HG02678 (cell line): ENCODE data around the gene PLD5.
"Not testable (repeated sequence)": the region's sequence is repeated elsewhere in the genome, so short reads cannot be mapped to it uniquely, and the experiment has no call there.

Experiments
- ATAC-seq: cut with Tn5 transposase; IDR thresholded peaks from one replicate; pipeline ENCODE4 v1.9.1; 2021; ENCODE audit warnings: mild to moderate bottlenecking, moderate library complexity; ENCODE audit not compliant: unreplicated experiment

PLD5 gene

DNA sequence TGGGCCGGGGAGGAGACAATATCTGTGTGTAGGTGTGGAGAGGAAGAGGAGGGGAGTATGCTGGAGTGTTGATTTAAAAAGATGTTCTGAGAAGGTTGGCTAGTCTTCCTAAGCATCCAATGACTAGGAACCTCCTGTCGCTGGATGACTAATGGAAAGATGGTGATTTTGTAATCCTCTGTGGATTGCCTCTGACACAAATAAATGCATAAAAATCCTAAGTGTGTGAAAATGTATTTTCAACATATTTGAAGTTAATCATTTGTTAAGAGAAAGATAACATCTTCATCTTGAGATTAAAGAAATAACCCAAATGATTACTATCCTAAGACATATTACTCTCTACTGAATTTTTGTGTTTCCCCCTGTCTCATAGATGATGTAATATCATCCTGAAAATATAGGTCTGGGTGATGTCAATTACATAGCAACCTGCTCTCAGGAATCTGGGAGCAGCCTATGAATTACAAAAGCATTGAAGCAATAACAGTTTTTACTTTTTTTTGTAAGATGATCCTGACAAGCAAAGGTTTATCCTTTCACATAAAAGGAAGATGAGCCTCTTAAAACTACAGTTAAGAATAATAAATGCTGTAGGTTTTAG is 305.1 kb downstream of the PLD5 start:
- ATAC-seq = no peak

DNA sequence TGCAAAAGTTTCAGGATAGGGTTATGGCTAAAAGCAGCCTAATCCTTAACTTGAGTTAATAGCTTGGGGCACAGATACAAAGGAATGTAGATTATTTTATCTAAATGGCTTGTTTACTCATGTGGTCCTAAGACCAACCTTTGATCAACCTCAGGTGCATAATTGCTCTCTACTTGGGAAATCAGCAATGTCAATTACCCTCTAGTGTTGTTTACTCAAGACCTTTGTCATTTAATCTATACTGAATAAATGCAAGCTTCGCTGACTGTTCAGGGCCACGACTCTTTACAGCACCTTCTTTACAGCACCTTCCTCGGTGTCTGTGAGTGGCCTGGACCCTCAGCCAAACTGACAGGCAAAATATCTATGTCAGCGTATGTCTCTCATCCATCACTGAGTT is 308.1 kb downstream of the PLD5 start:
- no peak for ATAC-seq

DNA sequence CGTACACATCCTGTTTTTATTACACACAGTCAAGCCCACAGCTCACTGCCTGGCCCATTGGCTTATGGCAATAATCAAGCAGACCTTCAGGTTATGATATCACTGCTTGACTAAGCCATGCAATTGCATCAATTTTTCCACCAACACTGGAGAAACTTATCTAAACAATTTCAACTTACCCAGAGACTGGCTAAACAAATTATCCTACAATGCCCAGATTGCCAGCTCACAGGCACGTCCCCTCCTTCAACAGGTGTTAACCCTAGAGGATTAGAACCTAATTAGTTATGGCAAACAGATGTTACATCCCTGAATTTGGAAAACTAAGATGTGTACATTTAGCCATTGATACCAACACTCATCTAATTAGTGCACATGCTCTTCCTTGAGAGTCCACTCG is 310.0 kb downstream of the PLD5 start:
- not testable (repeated sequence) for ATAC-seq

DNA sequence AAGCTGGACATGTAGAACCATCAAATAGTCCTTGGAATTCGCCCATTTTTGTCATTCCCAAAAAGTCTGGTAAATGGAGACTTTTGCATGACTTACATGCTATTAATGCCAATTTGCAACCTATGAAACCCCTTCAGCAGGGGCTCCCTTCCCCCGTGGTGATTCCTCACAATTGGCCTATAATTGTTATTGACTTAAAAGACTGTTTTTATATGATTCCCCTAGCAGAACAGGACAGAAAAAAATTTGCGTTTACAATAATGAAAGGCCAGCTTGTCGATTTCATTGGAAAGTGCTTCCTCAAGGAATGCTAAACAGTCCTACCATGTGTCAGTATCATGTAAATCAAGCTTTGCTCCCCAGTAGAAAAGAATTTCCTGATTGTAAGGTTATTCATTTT is 311.5 kb downstream of the PLD5 start:
- ATAC-seq = not testable (repeated sequence)

DNA sequence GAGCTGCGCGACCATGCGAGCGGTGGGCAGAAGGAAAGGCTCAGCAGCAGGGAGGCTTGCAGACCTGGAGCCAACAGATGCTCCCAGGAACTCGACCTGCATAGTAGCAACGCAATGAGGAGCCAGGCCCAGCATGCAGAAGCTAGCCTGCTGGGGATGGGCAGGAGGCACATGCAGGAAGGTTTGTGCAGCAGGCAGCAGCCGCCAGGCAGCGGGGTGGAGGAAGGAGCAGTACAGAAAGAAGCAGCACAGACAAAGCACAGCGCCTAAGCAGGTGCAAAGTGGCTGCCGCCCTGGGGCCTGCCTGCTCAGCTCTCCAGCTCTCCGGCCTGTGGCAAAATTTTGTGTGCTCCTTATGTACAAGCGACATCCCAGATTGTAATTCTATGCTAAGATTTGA is 312.1 kb downstream of the PLD5 start:
- ATAC-seq = no peak

DNA sequence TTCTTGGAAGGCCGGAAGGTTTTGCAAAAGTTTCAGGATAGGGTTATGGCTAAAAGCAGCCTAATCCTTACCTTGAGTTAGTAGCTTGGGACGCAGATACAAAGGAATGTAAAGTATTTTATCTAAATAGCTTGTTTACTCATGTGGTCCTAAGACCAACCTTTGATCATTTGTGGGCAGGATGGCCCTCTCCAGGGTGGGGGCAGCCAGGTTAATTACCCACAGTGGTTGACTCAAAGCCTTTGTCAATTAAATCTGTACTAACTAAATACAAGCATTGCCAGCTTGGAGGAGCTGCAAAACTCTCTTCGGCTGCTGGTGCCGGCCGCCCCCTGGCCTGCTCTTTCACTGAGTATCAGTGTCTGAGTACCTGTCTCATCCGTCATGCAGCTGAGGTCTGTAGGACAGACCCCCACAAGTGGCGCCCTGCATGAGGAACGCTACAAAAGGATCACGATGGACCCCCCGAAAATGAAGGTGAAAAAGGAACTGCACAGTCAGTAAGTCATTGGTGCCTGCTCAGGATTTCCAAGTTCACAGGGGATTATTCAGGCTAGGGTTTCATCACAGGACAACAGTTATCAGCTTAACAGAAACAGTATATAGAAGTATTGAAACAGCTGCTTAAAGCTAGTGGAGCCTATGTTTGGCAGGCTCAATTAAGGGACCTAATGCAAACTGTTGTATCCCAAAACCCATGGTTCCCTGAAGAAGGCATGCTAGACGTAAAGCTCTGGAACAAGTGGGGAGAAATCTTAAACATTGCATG is 313.1 kb downstream of the PLD5 start:
- no peak for ATAC-seq

DNA sequence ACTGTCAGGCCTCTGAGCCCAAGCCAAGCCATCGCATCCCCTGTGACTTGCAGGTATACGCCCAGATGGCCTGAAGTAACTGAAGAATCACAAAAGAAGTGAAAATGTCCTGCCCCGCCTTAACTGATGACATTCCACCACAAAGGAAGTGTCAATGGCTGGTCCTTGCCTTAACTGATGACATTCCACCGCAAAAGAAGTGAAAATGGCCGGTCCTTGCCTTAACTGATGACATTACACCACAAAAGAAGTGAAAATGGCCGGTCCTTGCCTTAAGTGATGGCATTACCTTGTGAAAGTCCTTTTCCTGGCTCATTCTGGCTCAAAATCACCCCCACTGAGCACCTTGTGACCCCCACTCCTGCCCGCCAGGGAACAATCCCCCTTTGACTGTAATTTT is 314.2 kb downstream of the PLD5 start:
- not testable (repeated sequence) for ATAC-seq

DNA sequence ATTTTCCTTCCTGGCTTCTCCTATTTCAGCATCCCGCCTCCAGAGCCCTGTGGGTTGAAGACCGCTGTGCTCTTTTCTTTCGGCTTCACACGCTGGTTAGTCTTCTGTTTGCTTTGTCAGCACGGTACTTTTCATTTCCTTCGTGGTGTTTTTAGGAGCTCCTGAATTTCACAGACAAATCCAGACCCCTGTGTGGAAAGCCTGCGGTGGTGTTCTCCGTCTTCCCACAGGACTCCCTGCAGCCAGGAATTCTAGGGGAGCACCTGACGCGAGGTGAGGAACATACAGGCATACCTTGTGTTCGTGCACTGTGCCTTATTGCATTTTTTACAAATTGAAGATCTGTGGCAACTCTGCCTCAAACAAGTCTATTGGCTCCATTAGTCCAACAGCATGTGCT is 315.4 kb downstream of the PLD5 start:
- no peak for ATAC-seq

DNA sequence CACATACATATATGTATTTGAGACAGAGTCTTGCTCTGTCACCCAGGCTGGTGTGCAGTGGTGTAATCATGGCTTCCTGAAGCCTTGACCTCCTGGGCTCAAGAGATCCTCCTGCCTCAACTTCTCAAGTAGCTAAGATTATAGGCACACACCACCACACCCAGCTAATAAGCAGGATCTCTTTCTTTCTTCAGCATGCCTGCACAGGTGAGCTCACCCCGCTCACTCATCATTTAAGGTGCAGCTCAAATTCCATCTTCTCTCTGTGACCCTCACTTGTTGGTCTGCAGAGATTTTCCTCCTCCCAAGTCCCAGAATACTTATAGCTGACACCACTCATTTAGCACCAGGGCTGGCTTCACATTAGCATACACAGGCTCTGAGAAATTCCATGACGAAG is 316.5 kb downstream of the PLD5 start:
- no peak for ATAC-seq

DNA sequence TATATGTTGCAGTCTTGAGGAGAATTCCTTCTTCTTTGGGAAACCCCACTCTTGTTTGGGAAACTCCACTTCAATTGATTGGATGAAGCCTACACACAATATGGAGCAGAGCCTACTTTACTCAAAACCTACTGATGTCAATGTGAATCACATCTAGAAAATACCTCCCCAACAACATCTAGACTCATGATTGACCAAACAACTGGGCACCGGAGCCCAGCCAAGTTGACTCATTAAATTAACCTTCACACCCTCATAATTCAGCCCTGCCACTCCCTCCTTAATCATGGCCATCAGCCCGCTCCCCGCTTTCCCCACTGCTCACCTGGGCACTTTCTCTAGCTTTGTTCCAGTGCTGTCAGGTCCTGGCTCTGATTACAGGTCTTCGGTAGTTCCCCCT is 317.5 kb downstream of the PLD5 start:
- no peak for ATAC-seq

DNA sequence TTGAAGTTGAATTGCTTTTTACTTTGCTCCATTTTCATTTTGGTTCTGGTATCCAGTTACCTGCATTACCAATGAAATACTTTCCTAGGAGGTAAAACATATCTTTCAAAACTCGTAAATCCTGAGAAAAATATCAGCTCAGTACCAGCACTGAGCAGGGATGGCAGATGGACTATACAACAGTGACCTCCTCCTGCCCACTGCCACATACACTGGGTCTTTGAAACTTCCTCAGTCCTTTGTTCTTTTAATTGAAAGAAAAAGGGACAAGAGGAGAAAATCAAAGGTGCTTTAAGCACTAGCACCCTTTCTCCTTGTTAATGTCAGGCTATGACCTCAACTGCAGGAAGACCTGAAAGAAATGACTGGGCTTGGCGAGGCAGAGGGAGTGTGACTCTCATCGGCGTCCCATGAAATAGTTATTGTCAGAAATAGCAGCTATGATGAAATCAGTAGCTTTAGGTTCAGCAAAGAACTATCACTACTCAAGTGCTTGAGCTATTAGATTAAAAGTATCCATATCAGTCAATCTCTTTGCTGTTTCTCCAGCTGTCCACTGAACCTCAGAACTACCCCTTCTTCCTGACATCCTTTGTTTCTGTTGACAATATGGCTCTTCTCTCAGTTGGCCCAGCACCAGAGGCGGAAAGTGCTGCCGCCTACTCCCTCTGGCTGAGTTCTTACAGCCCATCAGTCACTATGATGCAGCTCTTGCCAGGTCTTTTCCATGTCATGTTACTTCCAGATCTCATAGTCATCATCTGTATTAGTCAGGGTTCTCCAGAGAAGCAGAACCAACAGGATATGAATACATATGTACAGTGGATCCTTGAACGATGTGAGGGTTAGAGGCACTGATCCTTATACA is 318.6 kb downstream of the PLD5 start:
- no peak for ATAC-seq

DNA sequence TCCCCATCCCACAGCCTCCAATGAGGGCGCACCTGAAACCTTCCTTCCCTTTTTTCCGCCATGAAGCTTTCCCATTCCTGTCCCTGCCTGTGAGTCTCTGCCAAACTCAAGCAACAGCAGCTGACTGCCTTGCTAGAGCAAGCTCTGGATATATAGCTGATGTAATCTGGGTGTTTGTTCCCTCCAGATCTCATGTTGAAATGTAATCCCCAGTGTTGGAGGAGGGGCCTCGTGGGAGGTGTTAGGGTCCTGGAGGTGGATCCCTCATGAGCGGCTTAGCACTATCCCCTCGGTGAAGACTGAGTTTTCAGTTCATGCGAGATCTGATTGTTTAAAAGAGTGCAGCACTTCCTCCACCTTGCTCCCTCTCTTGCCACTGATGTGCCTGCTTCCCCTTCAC is 321.2 kb downstream of the PLD5 start:
- ATAC-seq = no peak

DNA sequence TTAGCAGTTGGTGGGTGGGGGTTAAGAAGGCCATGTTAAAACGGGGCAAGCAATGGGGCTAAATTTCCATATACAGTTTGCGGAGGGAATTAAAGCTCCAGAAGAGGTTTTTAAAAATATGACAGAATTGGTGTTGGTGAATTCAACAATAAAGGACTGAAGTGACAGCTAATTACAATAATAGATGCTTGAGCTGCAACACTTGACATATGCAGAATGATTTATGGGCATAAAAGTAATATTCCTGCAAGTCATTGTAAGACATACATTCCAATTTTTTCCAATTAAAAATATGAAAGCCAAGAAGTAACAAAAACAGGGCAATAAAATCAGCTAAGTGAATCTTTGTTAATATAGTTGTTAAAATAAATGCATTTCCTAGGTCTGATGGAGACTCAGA is 323.4 kb downstream of the PLD5 start:
- no peak for ATAC-seq

DNA sequence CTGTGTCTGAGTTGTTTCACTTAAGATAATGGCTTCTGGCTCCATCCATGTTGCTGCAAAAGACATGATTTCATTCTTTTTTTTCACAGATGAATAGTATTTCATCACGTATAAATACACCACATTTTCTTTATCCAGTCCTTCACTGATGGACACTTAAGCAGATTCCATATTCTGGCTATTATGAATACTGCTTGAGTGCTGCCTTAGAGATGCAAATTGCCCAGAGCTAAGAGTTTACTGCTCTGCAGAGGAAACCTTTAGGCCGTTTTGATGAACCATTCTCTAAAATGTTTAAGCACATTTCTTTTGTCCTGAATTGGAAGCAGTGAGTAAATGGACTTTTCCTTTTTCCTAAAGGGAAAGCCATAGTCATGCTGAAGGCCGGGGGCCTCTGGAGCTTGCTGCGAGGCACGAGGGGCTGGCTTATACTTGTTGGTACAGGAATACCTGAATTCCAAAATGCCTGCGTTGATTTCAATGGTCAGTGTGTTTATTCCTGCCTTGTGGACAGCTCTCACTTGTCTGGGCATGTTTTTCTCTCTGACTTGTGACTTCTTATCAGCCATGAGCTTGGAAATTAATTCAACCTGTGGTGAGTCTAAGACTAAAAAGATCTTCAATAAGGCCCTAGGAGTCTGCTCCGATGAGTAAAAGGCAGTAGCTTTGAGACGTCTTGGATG is 324.6 kb downstream of the PLD5 start:
- ATAC-seq = no peak

DNA sequence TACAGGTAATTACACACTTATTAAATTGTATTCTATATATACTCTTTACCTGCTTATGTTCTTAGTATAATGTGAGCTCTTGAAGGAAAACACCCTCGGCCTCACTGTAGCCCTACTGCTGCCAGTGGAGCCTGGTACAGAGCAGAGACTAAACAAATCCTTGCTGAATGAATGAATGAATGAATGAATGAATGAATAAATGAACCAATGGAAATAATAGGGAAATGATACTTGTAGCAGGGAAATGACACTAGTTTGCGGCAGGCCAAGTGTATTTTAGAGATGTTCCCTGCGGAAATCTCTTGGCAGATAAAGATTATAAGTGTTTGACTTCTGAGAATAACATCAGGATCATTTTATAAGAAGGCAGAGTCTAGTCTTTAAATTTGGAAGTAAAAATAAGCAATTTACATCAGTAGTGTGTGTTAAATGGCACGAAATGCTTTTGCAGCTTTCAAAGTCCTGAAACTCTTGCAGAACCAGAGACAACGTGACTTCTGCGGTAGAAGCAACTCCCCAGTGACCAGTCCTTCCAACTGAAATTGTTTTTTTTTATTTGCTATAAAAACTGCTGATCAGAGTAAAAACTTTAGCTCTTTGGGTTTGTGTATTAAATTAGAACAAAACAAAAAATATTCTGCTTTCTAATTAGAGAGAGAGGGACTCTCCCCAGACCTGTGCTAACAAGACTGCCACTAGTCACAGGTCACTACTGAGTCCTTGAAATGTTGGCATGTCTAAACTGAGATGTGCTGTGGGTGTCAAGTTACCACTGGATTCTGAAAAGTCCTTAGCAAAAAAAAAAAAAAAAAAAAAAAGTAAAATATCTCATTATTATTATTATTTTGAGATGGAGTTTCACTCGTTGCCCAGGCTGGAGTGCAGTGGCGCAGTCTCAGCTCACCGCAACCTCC is 326.3 kb downstream of the PLD5 start:
- ATAC-seq = no peak

DNA sequence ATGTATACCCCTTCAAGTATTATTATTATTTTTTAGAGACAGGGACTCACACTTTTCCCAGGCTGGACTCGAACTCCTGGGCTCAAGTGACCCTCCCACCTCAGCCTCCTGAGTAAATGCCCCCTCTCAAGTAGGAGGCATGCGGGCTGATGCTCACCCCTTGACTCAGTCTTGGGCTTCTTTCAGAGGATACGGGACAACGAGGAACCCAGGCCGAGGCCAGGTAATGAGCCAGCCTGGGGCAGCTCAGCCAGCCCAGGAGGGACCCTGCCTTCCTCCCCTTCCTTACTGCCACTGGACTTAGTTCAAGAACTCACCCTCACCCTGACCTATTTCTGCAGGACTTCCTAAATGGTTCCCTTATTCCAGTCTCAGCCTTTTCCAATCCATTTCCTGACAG is 327.6 kb downstream of the PLD5 start:
- no peak for ATAC-seq

DNA sequence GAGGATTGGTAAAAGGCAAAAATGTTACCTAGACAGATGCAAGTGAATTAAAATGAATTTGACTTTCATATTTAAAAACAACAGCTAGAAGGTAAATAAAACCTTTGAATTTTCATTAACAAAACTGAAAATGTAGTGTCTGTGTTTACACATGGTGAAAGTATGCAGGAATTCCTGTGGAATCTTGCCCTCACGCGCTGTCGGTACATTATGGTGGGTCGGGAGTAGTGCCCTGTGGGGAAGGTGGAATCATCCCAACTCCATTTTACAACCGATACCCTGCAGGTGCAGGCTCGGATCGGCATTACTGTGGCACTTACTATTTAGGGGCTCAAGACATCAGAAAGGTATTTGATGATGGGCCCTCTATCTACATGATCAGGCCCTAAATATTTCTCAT is 328.4 kb downstream of the PLD5 start:
- ATAC-seq = no peak

DNA sequence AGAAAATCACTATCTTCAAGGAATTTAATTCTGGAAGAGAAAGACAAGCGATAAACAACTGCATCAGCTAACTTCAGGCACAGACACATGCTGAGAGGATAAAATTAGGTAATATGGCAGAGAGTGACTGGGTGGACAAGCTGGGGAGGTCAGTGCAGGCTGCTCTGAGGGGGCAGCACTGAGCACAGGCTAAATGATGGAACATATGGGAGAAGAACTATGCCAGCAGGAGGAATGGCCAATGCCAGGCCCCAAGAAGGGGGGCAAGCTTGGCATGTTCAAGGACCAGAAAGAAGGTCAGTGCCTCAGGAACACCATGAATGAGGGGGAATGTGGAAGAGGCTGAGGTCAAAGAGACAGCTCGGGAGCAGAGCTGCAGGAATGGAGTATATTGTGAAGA is 334.9 kb downstream of the PLD5 start:
- no peak for ATAC-seq

DNA sequence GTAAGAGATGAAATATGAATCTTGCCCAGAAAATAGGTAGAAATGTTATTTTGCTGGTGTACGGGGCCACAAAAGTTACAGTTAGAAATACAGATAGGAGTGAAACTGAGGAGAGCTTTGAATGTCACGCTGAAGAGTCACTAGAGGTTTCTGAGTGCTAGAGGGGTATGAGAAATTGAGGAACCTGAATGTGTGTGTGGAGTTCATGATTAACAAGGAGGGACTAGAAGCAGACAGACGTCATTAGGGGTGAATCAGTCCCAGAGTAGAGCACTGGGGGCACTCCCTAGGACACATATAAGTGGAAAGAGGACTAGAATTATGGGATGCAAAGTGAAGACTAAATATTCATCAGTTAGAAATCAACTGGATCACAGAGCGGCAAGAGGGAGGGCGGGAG is 336.7 kb downstream of the PLD5 start:
- ATAC-seq = no peak

DNA sequence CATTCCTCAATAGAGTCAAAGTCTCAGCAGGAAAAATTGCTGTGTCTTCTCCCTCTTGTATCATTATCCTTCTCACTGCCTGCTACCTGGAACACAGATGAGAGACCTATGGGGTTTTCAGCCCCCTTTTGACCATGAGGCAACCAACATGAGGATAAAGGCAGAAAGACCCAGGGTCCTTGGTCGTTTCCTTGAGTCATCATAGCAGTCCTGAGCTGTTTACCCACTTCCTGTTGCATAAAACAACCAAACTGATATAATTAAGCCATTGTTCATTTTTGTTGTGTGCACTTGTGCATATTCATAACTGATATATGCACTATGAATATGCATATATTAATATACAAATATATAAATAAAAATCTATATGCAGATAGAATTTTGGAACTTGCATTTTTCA is 337.3 kb downstream of the PLD5 start:
- no peak for ATAC-seq
